PC-9 (cell line): ENCODE results near the gene CGB7.

Experiments used
- EZH2 ChIP-seq: fragments of 200-600 bp; sonication (generic); IDR thresholded peaks from 2 replicates; pipeline ENCODE4 v1.8.0; 2017; ENCODE audit warnings: antibody characterized with exemption, low read depth
- TF ChIP-seq, protein P1 (sequence below): fragments of 200-600 bp; sonication (generic); conservative IDR thresholded peaks from 2 replicates; pipeline ENCODE4 v1.6.1; 2017; ENCODE audit warnings: mixed run types, antibody characterized with exemption, mild to moderate bottlenecking, moderate library complexity

- TF ChIP-seq, protein P1, sequence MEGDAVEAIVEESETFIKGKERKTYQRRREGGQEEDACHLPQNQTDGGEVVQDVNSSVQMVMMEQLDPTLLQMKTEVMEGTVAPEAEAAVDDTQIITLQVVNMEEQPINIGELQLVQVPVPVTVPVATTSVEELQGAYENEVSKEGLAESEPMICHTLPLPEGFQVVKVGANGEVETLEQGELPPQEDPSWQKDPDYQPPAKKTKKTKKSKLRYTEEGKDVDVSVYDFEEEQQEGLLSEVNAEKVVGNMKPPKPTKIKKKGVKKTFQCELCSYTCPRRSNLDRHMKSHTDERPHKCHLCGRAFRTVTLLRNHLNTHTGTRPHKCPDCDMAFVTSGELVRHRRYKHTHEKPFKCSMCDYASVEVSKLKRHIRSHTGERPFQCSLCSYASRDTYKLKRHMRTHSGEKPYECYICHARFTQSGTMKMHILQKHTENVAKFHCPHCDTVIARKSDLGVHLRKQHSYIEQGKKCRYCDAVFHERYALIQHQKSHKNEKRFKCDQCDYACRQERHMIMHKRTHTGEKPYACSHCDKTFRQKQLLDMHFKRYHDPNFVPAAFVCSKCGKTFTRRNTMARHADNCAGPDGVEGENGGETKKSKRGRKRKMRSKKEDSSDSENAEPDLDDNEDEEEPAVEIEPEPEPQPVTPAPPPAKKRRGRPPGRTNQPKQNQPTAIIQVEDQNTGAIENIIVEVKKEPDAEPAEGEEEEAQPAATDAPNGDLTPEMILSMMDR, result no peak
- TF ChIP-seq EZH2, result no peak
Measured at GRCh38 chr19:49017041-49017665, 40.4 kb downstream of the CGB7 start, which contains the start of gene LHB.
